Kidney tubule cell (primary cell): ENCODE measurements around the gene VSIG4.
"Not testable (repeated sequence)": the region's sequence is repeated elsewhere in the genome, so short reads cannot be mapped to it uniquely, and the experiment has no call there.

Experiments used
- DNase-seq: peaks from one replicate; pipeline ENCODE4 v3.0.0-alpha.2; 2018; ENCODE audit warnings: low spot score

Gene VSIG4

DNA sequence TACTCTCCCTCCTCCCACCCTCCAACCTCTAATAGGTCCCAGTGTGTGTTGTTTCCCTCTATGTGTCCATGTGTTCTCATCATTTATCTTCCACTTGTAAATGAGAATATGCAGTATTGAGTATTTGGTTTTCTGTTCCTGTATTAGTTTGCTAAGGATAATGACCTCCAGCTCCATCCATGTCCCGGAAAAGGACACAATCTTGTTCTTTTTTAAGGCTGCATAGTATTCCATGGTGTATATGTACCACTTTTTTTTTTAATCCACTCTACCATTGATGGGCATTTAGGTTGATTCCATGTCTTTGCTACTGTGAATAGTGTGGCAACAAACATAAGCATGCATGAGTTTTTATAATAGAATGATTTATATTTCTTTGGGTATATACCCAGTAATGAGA is 62.7 kb downstream of the VSIG4 start:
- DNase-seq: not testable (repeated sequence)

DNA sequence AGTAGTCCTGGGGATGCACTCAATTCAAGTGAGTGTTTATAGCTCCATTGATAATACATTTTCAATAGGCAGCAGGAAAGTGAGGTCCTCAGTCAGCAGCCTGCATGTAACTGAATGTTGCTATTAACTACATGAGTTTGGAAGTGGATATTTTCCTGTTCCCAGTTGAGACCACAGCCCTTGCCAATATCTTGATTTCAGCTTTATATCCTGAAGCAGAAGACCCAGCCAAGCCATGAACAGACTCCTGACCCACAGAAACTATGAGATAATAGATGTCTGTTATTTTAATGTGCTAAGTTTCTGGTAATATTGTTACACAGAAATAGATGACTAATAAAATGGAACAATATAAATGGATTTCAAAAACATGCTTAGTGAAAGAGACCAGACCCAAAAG is 63.7 kb downstream of the VSIG4 start:
- DNase-seq: no peak

DNA sequence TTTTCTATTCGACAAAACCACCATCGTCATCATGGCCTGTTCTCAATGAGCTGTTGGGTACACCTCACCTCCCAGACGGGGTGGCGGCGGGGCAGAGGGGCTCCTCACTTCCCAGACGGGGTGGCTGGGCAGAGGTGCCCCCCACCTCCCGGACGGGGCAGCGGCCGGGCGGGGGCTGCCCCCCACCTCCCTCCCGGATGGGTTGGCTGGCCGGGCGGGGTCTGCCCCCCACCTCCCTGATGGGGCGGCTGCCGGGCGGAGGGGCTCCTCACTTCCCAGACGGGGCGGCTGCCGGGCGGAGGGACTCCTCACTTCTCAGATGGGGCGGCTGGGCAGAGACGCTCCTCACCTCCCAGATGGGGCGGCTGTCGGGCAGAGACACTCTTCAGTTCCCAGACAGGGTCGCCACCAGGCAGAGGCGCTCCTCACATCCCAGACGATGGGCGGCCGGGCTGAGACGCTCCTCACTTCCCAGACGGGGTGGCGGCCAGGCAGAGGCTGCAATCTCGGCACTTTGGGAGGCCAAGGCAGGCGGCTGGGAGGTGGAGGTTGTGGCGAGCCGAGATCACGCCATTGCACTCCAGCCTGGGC is 64.6 kb downstream of the VSIG4 start:
- DNase-seq: not testable (repeated sequence)
